HG03460 (cell line): ENCODE results near the gene CSF2.

Source experiments
- ATAC-seq: cut with Tn5 transposase; IDR thresholded peaks from one replicate; pipeline ENCODE4 v1.9.1; 2021; ENCODE audit not compliant: unreplicated experiment

The CSF2 gene

GRCh38 chr5:132067941-132068808, 5.4 kb upstream of the CSF2 start:
- ATAC-seq, result no peak

- ATAC-seq, result no peak
These were observed 4.0 kb upstream of the CSF2 start for GRCh38 chr5:132069561-132069960.

- no peak for ATAC-seq
These were observed 3.6 kb upstream of the CSF2 start for GRCh38 chr5:132069994-132070393.

- no peak for ATAC-seq
These were observed 2.9 kb upstream of the CSF2 start for GRCh38 chr5:132070460-132071337.

- no peak for ATAC-seq
These were observed 2.3 kb upstream of the CSF2 start for GRCh38 chr5:132071338-132071707.

GRCh38 chr5:132072070-132072469, 1.5 kb upstream of the CSF2 start:
- no peak for ATAC-seq

GRCh38 chr5:132072528-132072927, 1.1 kb upstream of the CSF2 start:
- no peak for ATAC-seq

GRCh38 chr5:132074091-132074771, 642 bp downstream of the CSF2 start:
- ATAC-seq, result no peak

GRCh38 chr5:132074772-132075718, 1.5 kb downstream of the CSF2 start:
- ATAC-seq, result no peak

GRCh38 chr5:132075719-132076077, 2.1 kb downstream of the CSF2 start:
- ATAC-seq, result no peak

- no peak for ATAC-seq
These were observed 2.7 kb downstream of the CSF2 start for GRCh38 chr5:132076202-132076830.

- ATAC-seq, result no peak
These were observed 3.4 kb downstream of the CSF2 start for GRCh38 chr5:132076983-132077382.

- ATAC-seq, result no peak
These were observed 5.5 kb downstream of the CSF2 start for GRCh38 chr5:132079081-132079480.

GRCh38 chr5:132079619-132080018, 6.0 kb downstream of the CSF2 start:
- ATAC-seq, result no peak

- no peak for ATAC-seq
These were observed 7.0 kb downstream of the CSF2 start for GRCh38 chr5:132080595-132080994.

- no peak for ATAC-seq
These were observed 7.9 kb downstream of the CSF2 start for GRCh38 chr5:132081458-132081857.

GRCh38 chr5:132082329-132083023, 8.9 kb downstream of the CSF2 start:
- no peak for ATAC-seq

GRCh38 chr5:132083071-132083678, 9.6 kb downstream of the CSF2 start:
- no peak for ATAC-seq

GRCh38 chr5:132085686-132086085, 12.1 kb downstream of the CSF2 start:
- ATAC-seq, result no peak
